GM12878 (cell line): ENCODE results near the gene YPEL3. TPM values are rescaled to one million over a fixed set of nuclear protein-coding genes. Genes with fewer than 3 reads are reported as not detected.

ENCODE experiments used
- ATAC-seq: fragments of 200-7000 bp; cut with Tn5 transposase; 3 replicates; pipeline ENCODE4 v1.9.1; 2020; ENCODE audit warnings: mild to moderate bottlenecking, moderate library complexity
- BruUV-seq: library from RNA; stranded (reverse); fragments of 400-500 nt; replicated peaks from 2 replicates; lab custom pipeline; 2021; lab: Mats Ljungman, UMichigan
- CTCF ChIA-PET: fragments of 300-600 bp; sonication (Branson Sonifier 250); formaldehyde crosslinking; extraction: SDS; loops from one replicate; lab custom pipeline; 2021; ENCODE audit warnings: inconsistent platforms; lab: Yijun Ruan, JAX
- POLR2A ChIA-PET: fragments of 350-600 bp; formaldehyde crosslinking; extraction: SDS; loops from one replicate; lab custom pipeline; 2021; ENCODE audit warnings: inconsistent platforms; lab: Charles Lee
- RAD21 ChIA-PET: fragments of 300-600 bp; sonication (Branson Sonifier 250); formaldehyde crosslinking; loops from one replicate; lab custom pipeline; 2023; ENCODE audit warnings: antibody characterized with exemption; ENCODE audit not compliant: unreplicated experiment; lab: Charles Lee
- SMC1A ChIA-PET: fragments of 300-600 bp; sonication (Branson Sonifier 250); formaldehyde crosslinking; loops from one replicate; lab custom pipeline; 2023; ENCODE audit not compliant: unreplicated experiment, uncharacterized antibody; lab: Charles Lee
- DNase-seq: peaks from one replicate; pipeline ENCODE4 v3.0.0-alpha.2; 2011; ENCODE audit warnings: low read depth, low spot score
- FAIRE-seq: peaks from 3 replicates; lab custom pipeline; 2011; peaks lifted over from hg19 to GRCh38; lab: Jason Lieb, UNC
- H2AFZ ChIP-seq: 2 replicates; pipeline ENCODE4 v1.6.0; 2011; ENCODE audit warnings: low read depth, low read length, control low read depth; ENCODE audit not compliant: control insufficient read depth
- H3K27ac ChIP-seq: 2 replicates; pipeline ENCODE4 v1.5.1; 2011; ENCODE audit warnings: control low read depth; ENCODE audit not compliant: control insufficient read depth, insufficient read depth
- H3K27me3 ChIP-seq, 2 experiments: replicated peaks in 1 of 2; 2 replicates each; pipeline versions ENCODE4 v1.6.0 to v1.6.1; 2011; ENCODE audit warnings: low read length in 1 of 2; ENCODE audit not compliant: control insufficient read depth in 2 of 2, insufficient read depth in 2 of 2
- H3K36me3 ChIP-seq, 2 experiments: 2 replicates each; pipeline ENCODE4 v1.5.1; 2011; ENCODE audit warnings: low read length in 1 of 2; ENCODE audit not compliant: control insufficient read depth in 2 of 2, insufficient read depth in 2 of 2
- H3K4me1 ChIP-seq: 2 replicates; pipeline ENCODE4 v1.6.1; 2011; ENCODE audit warnings: mild to moderate bottlenecking, low read length, moderate library complexity, mixed read lengths; ENCODE audit not compliant: control insufficient read depth, insufficient read depth
- H3K4me2 ChIP-seq: 2 replicates; pipeline ENCODE4 v1.6.0; 2011; ENCODE audit warnings: control low read depth; ENCODE audit not compliant: control insufficient read depth, insufficient read depth
- H3K4me3 ChIP-seq: fragments of 200-600 bp; sonication (generic); 2 replicates; pipeline ENCODE4 v1.5.1; 2016
- H3K79me2 ChIP-seq: 2 replicates; pipeline ENCODE4 v1.6.0; 2011; ENCODE audit warnings: low read length; ENCODE audit not compliant: control insufficient read depth, insufficient read depth
- H3K9ac ChIP-seq: 2 replicates; pipeline ENCODE4 v1.8.0; 2011; ENCODE audit warnings: low read length, control low read depth, mixed read lengths; ENCODE audit not compliant: control insufficient read depth, insufficient read depth
- H3K9me3 ChIP-seq: replicated peaks from 3 replicates; pipeline ENCODE4 v1.5.1; 2011; ENCODE audit warnings: mild to moderate bottlenecking, low read length; ENCODE audit not compliant: control insufficient read depth, insufficient read depth
- H4K20me1 ChIP-seq: 2 replicates; pipeline ENCODE4 v1.6.0; 2011; ENCODE audit not compliant: control insufficient read depth, insufficient read depth
- BMI1 ChIP-seq: fragments of 450-650 bp; IDR thresholded peaks from 2 replicates; pipeline ENCODE4 v1.6.1; 2016; ENCODE audit warnings: mild to moderate bottlenecking, moderate library complexity, borderline replicate concordance
- ETV6 ChIP-seq, 2 experiments: fragments of 450-650 bp in 1 of 2; IDR thresholded peaks in 1 of 2; conservative IDR thresholded peaks in 1 of 2; 2 replicates each; pipeline ENCODE4 v1.6.1; 2014; ENCODE audit warnings: antibody characterized with exemption in 1 of 2, borderline replicate concordance in 1 of 2, low read depth in 1 of 2, mild to moderate bottlenecking in 1 of 2, moderate library complexity in 1 of 2
- FOS ChIP-seq: IDR thresholded peaks from 3 replicates; pipeline ENCODE4 v1.6.1; 2011; ENCODE audit warnings: borderline replicate concordance; ENCODE audit not compliant: insufficient read length; ENCODE audit errors: extremely low read depth
- IRF4 ChIP-seq: IDR thresholded peaks from 2 replicates; pipeline ENCODE4 v1.6.1; 2011; ENCODE audit warnings: low read depth, low read length
- MEF2B ChIP-seq: fragments of 450-650 bp; IDR thresholded peaks from 2 replicates; pipeline ENCODE4 v1.6.1; 2018; ENCODE audit warnings: mild to moderate bottlenecking, moderate library complexity; ENCODE audit not compliant: partially characterized antibody, poor library complexity, severe bottlenecking
- MXI1 ChIP-seq: fragments of 150-350 bp; IDR thresholded peaks from 2 replicates; pipeline ENCODE4 v1.6.1; 2011; ENCODE audit warnings: low read depth, mild to moderate bottlenecking, inconsistent platforms, low read length, improper control_type of control experiment
- PAX8 ChIP-seq: fragments of 450-650 bp; IDR thresholded peaks from 2 replicates; pipeline ENCODE4 v1.6.1; 2017; ENCODE audit warnings: mild to moderate bottlenecking, moderate library complexity
- POLR2A ChIP-seq: IDR thresholded peaks from 2 replicates; pipeline ENCODE4 v1.6.1; 2011; ENCODE audit warnings: low read depth, mild to moderate bottlenecking, low read length
- POU2F2 ChIP-seq: IDR thresholded peaks from 3 replicates; pipeline ENCODE4 v1.6.1; 2011; ENCODE audit warnings: low read depth, mild to moderate bottlenecking, low read length, borderline replicate concordance
- SMC3 ChIP-seq: IDR thresholded peaks from 2 replicates; pipeline ENCODE4 v1.6.1; 2011; ENCODE audit warnings: low read length, improper control_type of control experiment, borderline replicate concordance
- SUZ12 ChIP-seq: fragments of 200-600 bp; sonication (generic); IDR thresholded peaks from one replicate; pipeline ENCODE4 v1.6.1; 2018; ENCODE audit warnings: antibody characterized with exemption, mild to moderate bottlenecking; ENCODE audit not compliant: unreplicated experiment
- YBX1 ChIP-seq: fragments of 450-650 bp; IDR thresholded peaks from 2 replicates; pipeline ENCODE4 v1.6.1; 2016; ENCODE audit warnings: antibody characterized with exemption
- YY1 ChIP-seq: IDR thresholded peaks from 2 replicates; pipeline ENCODE4 v1.6.1; 2011; ENCODE audit warnings: low read depth, mild to moderate bottlenecking, low read length
- ZBTB33 ChIP-seq: fragments of 450-650 bp; IDR thresholded peaks from 2 replicates; pipeline ENCODE4 v1.6.1; 2017; ENCODE audit warnings: mild to moderate bottlenecking
- ZSCAN29 ChIP-seq: fragments of 450-650 bp; IDR thresholded peaks from 2 replicates; pipeline ENCODE4 v1.6.1; 2017; ENCODE audit warnings: mild to moderate bottlenecking, moderate library complexity
- ZZZ3 ChIP-seq: IDR thresholded peaks from 2 replicates; pipeline ENCODE4 v1.6.1; 2011; ENCODE audit warnings: low read depth; ENCODE audit not compliant: control insufficient read depth, insufficient read length
- WGBS: methylation state at CpG from one replicate; pipeline ENCODE4 v1.1.6; 2016; ENCODE audit warnings: low lambda C conversion rate; ENCODE audit not compliant: insufficient replicate concordance, insufficient coverage; ENCODE audit errors: missing lambda C conversion rate; 5-methylcytosine and 5-hydroxymethylcytosine counted together
- in situ Hi-C: fragments of 300-500 bp; cut with MboI; formaldehyde crosslinking; loops from 9 replicates; pipeline ENCODE4 v1.14.3; 2018; ENCODE audit warnings: mixed read lengths
- intact Hi-C: fragments of 100-400 bp; cut with micrococcal nuclease; formaldehyde crosslinking; loops from one replicate; pipeline ENCODE4 v1.14.2; 2022; ENCODE audit not compliant: unreplicated experiment
- polyA plus RNA-seq, 11 experiments: library from polyadenylated mRNA; depleted of rRNA in 4 of 11; unstranded in 6 of 11; stranded (reverse) in 5 of 11; fragments of >200 nt; fragmentation: Nextera tagmentation in 4 of 11; fragmentation: Illumina TruSeq in 1 of 11; extraction: Ambion mirVana in 4 of 11; extraction: Trizol in 1 of 11; gene quantifications; 1 replicate in 1 of 11; 2 replicates in 10 of 11; pipeline versions ENCODE4 v1.2.1 to v1.2.3, GENCODE V29; 2011 to 2016; ENCODE audit warnings: inconsistent platforms in 2 of 11, missing spikeins in 2 of 11, low read depth in 1 of 11
- total RNA-seq, 4 experiments: library from RNA; depleted of rRNA in 3 of 4; stranded (reverse); fragments of >200 nt in 3 of 4; fragmentation: Illumina TruSeq in 1 of 4; extraction: Trizol in 1 of 4; gene quantifications; 2 replicates each; pipeline versions ENCODE4 v1.2.1 to v1.2.3, GENCODE V29; 2013 to 2021
- TF ChIP-seq, protein P1 (sequence below): IDR thresholded peaks from 2 replicates; pipeline ENCODE4 v1.6.1; 2011; ENCODE audit warnings: borderline replicate concordance, low read depth, mild to moderate bottlenecking, moderate library complexity, mixed read lengths, low read length; ENCODE audit not compliant: insufficient read depth; ENCODE audit errors: extremely low read length

Gene YPEL3
- total and polyA plus RNA-seq, 10 of the 15 experiments (the other 5 are each of a cell fraction or from before 2014, with no cell fraction given) = 1.3 to 22.0 (median 12.1) TPM

DNA sequence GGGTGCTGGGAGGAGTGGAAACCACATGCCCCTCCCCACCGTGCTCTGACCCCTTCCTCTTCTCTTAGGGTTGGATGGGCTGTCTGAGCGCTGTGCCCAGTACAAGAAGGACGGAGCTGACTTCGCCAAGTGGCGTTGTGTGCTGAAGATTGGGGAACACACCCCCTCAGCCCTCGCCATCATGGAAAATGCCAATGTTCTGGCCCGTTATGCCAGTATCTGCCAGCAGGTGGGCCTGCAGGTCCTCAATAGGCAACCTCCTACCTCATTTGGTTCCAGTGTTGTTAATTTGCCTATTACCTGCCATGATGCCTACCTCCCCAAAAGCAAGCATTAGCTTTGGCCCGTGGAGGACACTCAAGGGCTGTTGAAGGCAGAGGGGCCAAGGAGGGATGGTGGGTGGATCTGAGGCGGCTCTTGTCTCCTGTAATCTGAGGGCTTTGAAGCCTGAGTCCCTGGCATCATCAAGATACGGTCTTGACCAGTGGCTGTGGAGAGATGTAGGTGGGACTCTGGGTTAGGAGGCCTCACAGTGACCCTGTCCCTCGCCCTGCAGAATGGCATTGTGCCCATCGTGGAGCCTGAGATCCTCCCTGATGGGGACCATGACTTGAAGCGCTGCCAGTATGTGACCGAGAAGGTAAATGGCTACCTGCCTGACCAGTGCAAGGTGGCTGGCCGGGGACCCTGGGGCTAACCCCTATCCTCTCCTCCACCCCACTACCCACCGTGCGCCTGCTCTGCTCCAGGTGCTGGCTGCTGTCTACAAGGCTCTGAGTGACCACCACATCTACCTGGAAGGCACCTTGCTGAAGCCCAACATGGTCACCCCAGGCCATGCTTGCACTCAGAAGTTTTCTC, 27.0 kb downstream of the YPEL3 start (continued):
- peak; percentile 58; the same call in 1 of the 2 replicates for TF ChIP-seq YY1
- TF ChIP-seq SUZ12 = no peak
- peak; percentile 66; the same call in 1 of the 3 replicates for TF ChIP-seq POU2F2

DNA sequence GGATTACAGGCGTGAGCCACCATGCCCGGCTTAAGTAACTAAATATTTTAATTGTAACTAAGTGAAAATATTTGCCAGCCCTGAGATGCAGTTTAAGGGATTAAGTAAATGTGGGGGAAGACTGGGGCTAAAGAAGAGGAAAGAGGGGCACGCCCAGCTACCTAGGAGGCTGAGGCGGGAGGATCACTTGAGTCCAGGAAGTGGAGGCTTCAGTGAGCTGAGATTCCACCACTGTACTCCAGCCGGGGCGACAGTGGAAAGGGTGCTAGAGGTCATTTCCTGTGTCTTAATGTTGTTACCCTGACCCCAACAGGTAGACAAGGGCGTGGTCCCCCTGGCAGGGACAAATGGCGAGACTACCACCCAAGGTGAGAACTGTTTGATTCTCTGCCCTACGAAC, 27.7 kb downstream of the YPEL3 start:
- FAIRE-seq (no peak), ATAC-seq (no peak), DNase-seq (no peak)
- ChIA-PET CTCF (interaction anchor here (6.1 to 8.5 kb wide), 2 partner anchors 14 to 24 kb away, joined by 51 to 77 read pairs; partner anchors contain the start of gene TBX6), RAD21 (no interaction called here), SMC1A (no interaction called here), POLR2A (interaction anchor here (0.6 to 1.2 kb wide), 3 partner anchors 13 to 566 kb away, joined by 3 to 4 read pairs (median 3); no protein-coding TSS in a partner anchor)
- Histone ChIP-seq H3K4me2 (peak overlapping the region; percentile 66), H2AFZ (no peak overlapping the region), H3K36me3 (peaks cover 30 to 32% of the 10 kb centered on the region in 2 experiments), H3K9ac (peak overlapping the region; percentile 93; the same call in 1 of the 2 replicates), H3K9me3 (no peaks in the 10 kb centered on the region), H4K20me1 (peaks cover 24% of the 10 kb centered on the region), H3K27ac (no peak overlapping the region), H3K27me3 (no peaks in the 10 kb centered on the region), H3K4me1 (peaks cover 27% of the 10 kb centered on the region), H3K79me2 (peaks cover 68% of the 10 kb centered on the region), H3K4me3 (peak overlapping the region; percentile 49; the same call in 1 of the 2 replicates)
- BruUV-seq = no TSS peak
- intact Hi-C loops (no loop called here), in situ Hi-C loops (no loop called here)
- TF ChIP-seq ETV6 (conservative IDR thresholded peaks at IDR 0.05 in 1 of 2, IDR thresholded peaks at IDR 0.05 in 1 of 2; ENCODE audit: borderline replicate concordance in 1 of 2, low read depth in 1 of 2) (no peak), SMC3 (no peak), FOS (no peak), MEF2B (no peak), ZZZ3 (no peak), YBX1 (no peak), PAX8 (no peak), IRF4 (no peak), POLR2A (no peak), ZBTB33 (no peak), MXI1 (no peak), BMI1 (no peak), ZSCAN29 (no peak)
- TF ChIP-seq, protein P1, sequence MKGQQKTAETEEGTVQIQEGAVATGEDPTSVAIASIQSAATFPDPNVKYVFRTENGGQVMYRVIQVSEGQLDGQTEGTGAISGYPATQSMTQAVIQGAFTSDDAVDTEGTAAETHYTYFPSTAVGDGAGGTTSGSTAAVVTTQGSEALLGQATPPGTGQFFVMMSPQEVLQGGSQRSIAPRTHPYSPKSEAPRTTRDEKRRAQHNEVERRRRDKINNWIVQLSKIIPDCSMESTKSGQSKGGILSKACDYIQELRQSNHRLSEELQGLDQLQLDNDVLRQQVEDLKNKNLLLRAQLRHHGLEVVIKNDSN = no peak
- 88% methylated on average over 9 of the region's 9 CpGs for WGBS
